Skeletal muscle satellite cell (primary cell): ENCODE measurements around the gene LRRC34.

Experiments used
- H3K27me3 ChIP-seq: 2 replicates; pipeline ENCODE4 v1.7.0; 2013; ENCODE audit warnings: low read length; ENCODE audit not compliant: control insufficient read depth, insufficient read depth
- H3K36me3 ChIP-seq: 2 replicates; pipeline ENCODE4 v1.7.0; 2013; ENCODE audit warnings: mild to moderate bottlenecking, control low read depth, low read length; ENCODE audit not compliant: insufficient read depth
- H3K4me1 ChIP-seq: 2 replicates; pipeline ENCODE4 v1.7.0; 2013; ENCODE audit warnings: low read length; ENCODE audit not compliant: control insufficient read depth, insufficient read depth
- H3K4me2 ChIP-seq: 2 replicates; pipeline ENCODE4 v1.7.0; 2013; ENCODE audit warnings: mild to moderate bottlenecking, low read length
- H3K4me3 ChIP-seq: 2 replicates; pipeline ENCODE4 v1.7.0; 2013; ENCODE audit warnings: low read length
- H3K9ac ChIP-seq: 2 replicates; pipeline ENCODE4 v1.7.0; 2013; ENCODE audit warnings: mild to moderate bottlenecking, low read depth, low read length, moderate library complexity
- H3K9me3 ChIP-seq: replicated peaks from 2 replicates; pipeline ENCODE4 v1.7.0; 2013; ENCODE audit warnings: mild to moderate bottlenecking, control low read depth, low read length

LRRC34 gene

DNA sequence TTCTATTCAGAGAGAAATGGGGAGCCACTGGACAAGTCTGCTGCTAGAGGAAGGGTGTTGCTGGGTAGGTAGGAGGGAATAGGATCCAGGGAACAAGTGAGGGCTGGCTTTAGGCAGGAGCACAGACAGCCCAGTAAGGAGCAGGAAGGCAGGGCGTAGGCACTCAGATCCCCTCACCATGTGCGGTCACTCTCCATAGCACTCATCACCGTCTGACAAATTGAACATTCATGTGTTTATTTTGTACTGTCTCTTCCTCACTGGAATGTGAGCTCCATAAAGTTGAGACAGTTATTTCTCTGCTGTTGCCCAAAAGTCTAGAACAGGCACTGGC, 24.2 kb upstream of the LRRC34 start:
- Histone ChIP-seq H3K9me3 (no peaks in the 10 kb centered on the region), H3K9ac (no peak overlapping the region), H3K27me3 (no peaks in the 10 kb centered on the region), H3K4me3 (no peak overlapping the region), H3K36me3 (no peaks in the 10 kb centered on the region), H3K4me1 (peaks cover 5% of the 10 kb centered on the region), H3K4me2 (no peak overlapping the region)

DNA sequence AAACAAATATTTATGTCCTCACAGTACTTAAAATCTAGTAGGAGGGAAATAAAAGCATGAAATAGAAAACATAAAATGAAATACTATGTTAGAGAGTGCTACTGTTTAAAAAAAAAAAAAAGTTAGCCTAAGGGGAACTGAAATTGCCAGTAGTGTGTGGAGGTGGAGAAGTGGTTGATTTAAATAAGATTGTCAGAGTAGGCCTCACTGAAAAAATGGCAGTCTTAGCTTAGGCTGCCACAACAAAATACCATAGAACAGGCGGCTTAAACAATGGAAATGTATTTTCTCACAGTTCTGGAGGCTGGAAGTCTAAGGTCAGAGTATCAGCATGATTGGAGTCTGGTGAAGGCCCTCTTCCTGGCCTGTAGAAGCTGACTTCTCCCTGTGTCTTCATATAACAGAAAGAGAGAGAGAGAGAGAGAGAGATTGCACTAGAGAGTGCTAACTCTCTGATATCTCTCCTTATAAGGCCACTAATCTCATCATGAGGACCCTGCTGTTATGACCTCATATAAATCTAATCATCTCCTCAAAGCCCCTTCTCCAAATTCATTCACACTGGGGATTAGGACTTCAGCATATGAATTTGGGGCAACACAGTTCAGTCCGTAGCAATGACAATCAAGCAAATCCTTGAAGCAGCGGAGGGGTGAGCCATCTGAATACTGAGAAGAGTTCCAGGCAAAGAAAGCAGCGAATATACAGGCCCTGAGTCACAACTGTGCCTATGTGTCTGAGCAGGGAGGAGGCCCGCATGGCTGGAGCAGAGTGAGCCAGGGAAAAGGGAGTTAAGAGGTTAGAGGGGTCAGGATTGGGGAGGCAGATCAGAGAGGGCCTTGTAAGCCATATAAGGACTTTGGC, 23.6 kb upstream of the LRRC34 start:
- no peaks in the 10 kb centered on the region for H3K36me3 ChIP-seq
- H3K9ac ChIP-seq, result no peak overlapping the region
- H3K4me2 ChIP-seq, result no peak overlapping the region
- H3K4me1 ChIP-seq, result peaks cover 5% of the 10 kb centered on the region
- H3K9me3 ChIP-seq, result no peaks in the 10 kb centered on the region
- H3K27me3 ChIP-seq, result no peaks in the 10 kb centered on the region
- no peak overlapping the region for H3K4me3 ChIP-seq

DNA sequence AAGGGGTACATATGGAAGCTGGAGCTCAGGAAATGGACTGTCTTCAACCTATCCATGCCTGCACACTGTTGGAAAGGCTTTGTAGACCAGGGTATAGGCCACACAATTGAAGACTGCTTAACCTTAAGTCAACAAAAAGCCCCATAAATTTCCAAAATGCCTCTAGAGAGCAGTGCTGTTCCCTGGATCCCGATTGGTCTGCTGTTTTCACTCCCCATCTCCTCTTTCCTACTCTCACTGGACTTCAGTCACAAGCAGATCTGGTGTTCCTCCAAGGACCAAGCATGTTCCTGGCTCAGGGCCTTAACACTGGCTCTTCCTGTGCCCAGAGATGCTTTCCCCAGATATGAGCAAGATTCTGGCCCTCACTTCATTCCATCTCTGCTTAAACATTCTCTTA, 22.8 kb upstream of the LRRC34 start:
- peaks cover 5% of the 10 kb centered on the region for H3K4me1 ChIP-seq
- no peak overlapping the region for H3K4me2 ChIP-seq
- H3K36me3 ChIP-seq, result no peaks in the 10 kb centered on the region

DNA sequence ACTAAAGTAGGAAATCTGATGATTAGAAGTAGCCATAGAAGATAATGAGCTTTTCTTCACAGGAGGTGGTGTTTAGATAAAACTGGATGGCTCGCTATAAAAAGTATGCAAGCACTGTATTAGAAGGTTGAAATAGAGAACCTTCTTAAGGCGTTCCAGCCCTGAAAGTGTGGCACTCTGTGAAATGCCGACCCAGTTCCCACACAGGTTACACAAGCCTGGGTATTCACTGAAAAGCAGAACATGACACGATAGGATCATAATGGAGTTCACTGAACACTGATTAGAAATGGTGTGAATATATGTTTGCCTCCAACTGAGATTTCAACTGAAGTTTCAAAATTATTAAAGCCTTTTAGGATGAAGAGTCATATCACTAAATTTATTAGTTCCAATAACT, 15.0 kb upstream of the LRRC34 start:
- no peaks in the 10 kb centered on the region for H3K27me3 ChIP-seq

More for the DNA sequence above, 22.8 kb upstream of the LRRC34 start:
- Histone ChIP-seq H3K9me3 (no peaks in the 10 kb centered on the region), H3K27me3 (no peaks in the 10 kb centered on the region), H3K4me3 (no peak overlapping the region), H3K9ac (no peak overlapping the region)

DNA sequence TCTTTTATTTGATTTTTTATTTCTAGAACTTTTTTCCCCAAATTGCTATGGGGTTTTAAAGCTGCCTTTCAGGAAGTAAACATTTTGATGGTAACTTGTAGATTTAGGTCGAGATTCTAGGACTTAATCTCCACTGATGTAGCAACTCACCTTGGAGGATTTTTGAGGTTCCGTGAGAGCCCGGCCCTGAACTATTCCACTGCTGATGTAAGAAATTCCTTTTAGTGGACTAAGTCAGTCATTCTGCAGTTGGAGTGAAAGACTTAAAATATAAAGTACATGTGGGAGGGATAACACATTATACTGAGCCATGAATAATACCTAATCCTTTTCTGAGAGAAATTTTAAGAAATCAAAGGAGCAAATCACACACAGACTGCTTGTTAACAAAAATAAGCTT, 12.6 kb upstream of the LRRC34 start:
- H3K27me3 ChIP-seq, result no peaks in the 10 kb centered on the region
- no peaks in the 10 kb centered on the region for H3K9me3 ChIP-seq
- H3K4me1 ChIP-seq, result no peaks in the 10 kb centered on the region
- H3K4me3 ChIP-seq, result no peak overlapping the region
- no peaks in the 10 kb centered on the region for H3K36me3 ChIP-seq
- no peak overlapping the region for H3K9ac ChIP-seq
- no peak overlapping the region for H3K4me2 ChIP-seq

More for the DNA sequence above, 15.0 kb upstream of the LRRC34 start:
- Histone ChIP-seq H3K4me2 (no peak overlapping the region), H3K4me1 (no peaks in the 10 kb centered on the region), H3K36me3 (no peaks in the 10 kb centered on the region), H3K4me3 (no peak overlapping the region), H3K9ac (no peak overlapping the region), H3K9me3 (no peaks in the 10 kb centered on the region)

DNA sequence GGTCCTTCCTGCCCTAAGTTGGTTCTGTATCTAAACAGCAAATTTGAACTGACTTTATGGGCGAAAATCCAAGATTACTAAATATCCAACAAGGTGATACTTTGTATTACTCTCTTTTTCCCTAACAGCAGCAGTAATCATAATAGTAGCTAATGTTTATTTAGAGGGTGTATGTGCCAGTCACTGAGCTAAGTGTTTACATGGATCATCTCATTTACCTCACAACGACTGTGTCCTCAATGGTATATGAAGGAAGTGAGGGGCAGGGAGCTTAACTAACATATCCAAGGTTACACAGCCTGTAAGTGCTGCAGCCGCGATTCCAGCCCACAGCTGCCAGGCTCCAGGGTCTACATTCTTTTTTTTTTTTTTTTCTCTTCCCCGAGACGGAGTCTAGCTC, 10.3 kb upstream of the LRRC34 start:
- no peak overlapping the region for H3K9ac ChIP-seq
- H3K36me3 ChIP-seq, result no peaks in the 10 kb centered on the region
- H3K4me3 ChIP-seq, result no peak overlapping the region
- no peaks in the 10 kb centered on the region for H3K9me3 ChIP-seq
- H3K4me2 ChIP-seq, result no peak overlapping the region
- no peaks in the 10 kb centered on the region for H3K27me3 ChIP-seq
- peaks cover 8% of the 10 kb centered on the region for H3K4me1 ChIP-seq

DNA sequence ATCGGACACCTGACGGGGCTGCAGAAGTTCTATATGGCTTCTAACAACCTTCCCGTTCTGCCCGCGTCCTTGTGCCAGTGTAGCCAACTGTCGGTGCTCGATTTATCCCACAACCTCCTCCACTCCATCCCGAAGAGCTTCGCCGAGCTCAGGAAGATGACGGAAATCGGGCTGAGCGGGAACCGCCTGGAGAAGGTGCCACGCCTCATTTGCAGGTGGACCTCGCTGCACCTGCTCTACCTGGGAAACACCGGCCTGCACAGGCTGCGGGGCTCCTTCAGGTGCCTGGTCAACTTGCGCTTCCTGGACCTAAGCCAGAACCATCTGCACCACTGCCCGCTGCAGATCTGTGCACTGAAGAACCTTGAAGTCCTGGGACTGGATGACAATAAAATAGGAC, 9.8 kb upstream of the LRRC34 start:
- no peaks in the 10 kb centered on the region for H3K9me3 ChIP-seq

DNA sequence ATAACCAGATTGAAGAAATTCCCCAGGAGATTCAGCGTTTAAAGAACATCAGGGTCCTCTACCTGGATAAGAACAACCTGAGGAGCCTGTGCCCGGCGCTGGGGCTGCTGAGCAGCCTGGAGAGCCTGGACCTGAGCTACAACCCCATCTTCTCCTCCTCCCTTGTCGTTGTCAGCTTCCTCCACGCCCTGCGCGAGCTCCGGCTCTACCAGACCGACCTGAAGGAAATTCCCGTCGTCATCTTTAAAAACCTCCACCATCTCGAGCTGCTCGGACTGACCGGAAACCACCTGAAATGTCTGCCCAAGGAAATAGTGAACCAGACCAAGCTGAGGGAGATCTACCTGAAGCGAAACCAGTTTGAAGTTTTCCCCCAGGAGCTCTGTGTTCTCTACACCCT, 9.4 kb upstream of the LRRC34 start:
- Histone ChIP-seq H3K9ac (no peak overlapping the region), H3K4me2 (no peak overlapping the region), H3K4me3 (no peak overlapping the region), H3K4me1 (peaks cover 8% of the 10 kb centered on the region), H3K27me3 (no peaks in the 10 kb centered on the region), H3K36me3 (no peaks in the 10 kb centered on the region), H3K9me3 (no peaks in the 10 kb centered on the region)

More for the DNA sequence above, 9.8 kb upstream of the LRRC34 start:
- Histone ChIP-seq H3K4me1 (peaks cover 8% of the 10 kb centered on the region), H3K9ac (no peak overlapping the region), H3K4me2 (no peak overlapping the region), H3K4me3 (no peak overlapping the region), H3K27me3 (no peaks in the 10 kb centered on the region), H3K36me3 (no peaks in the 10 kb centered on the region)

DNA sequence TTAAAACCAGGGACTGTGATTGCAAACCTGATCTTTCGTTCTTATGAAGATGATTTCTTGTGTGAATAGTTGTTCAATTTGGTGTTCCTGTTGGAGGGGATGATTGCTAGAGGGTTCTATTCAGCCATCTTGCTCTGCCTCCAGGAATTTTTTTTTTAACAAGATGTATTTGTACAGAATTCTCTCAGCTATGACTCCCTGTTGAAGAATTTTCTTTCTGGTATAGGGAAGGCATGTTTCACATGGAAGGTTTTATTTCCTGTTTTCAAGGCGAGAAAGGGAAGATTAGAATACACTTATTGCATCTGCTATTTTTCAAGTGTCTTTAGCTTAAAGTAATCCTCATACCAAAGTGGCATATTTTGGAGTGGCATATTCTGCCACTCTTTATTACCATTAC, 5.6 kb upstream of the LRRC34 start:
- no peak overlapping the region for H3K4me2 ChIP-seq
- no peak overlapping the region for H3K4me3 ChIP-seq
- H3K36me3 ChIP-seq, result no peaks in the 10 kb centered on the region
- H3K27me3 ChIP-seq, result no peaks in the 10 kb centered on the region
- H3K9me3 ChIP-seq, result peaks cover 2% of the 10 kb centered on the region
- H3K9ac ChIP-seq, result no peak overlapping the region
- H3K4me1 ChIP-seq, result peaks cover 13% of the 10 kb centered on the region

DNA sequence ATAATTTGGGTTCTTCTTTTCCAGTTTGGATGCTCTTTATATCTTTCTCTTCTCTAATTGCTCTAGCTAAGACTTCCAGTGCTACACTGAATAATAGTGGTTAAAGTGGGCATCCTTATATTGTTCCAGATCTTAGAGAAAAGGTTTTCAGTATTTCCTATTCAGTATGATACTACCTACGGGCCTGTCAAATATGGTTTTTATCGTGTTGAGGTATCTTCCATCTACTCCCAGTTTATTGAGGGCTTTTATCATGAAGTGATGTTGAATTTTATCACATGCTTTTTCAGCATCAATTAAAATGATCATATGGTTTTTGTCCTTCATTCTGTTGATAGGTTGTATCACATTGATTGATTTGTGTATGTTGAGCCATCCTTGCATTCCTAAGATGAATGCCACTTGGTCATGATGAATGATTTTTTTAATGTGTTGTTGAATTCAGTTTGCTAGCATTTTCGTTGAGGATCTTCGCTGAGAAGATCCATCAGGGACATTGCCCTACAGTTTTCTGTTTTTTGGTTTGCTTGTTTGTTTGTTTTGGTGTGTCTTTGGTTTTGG, 3.0 kb upstream of the LRRC34 start:
- Histone ChIP-seq H3K9me3 (peaks cover 2% of the 10 kb centered on the region), H3K9ac (no peak overlapping the region), H3K4me1 (peaks cover 34% of the 10 kb centered on the region), H3K4me3 (no peak overlapping the region), H3K4me2 (no peak overlapping the region), H3K27me3 (no peaks in the 10 kb centered on the region), H3K36me3 (no peaks in the 10 kb centered on the region)

DNA sequence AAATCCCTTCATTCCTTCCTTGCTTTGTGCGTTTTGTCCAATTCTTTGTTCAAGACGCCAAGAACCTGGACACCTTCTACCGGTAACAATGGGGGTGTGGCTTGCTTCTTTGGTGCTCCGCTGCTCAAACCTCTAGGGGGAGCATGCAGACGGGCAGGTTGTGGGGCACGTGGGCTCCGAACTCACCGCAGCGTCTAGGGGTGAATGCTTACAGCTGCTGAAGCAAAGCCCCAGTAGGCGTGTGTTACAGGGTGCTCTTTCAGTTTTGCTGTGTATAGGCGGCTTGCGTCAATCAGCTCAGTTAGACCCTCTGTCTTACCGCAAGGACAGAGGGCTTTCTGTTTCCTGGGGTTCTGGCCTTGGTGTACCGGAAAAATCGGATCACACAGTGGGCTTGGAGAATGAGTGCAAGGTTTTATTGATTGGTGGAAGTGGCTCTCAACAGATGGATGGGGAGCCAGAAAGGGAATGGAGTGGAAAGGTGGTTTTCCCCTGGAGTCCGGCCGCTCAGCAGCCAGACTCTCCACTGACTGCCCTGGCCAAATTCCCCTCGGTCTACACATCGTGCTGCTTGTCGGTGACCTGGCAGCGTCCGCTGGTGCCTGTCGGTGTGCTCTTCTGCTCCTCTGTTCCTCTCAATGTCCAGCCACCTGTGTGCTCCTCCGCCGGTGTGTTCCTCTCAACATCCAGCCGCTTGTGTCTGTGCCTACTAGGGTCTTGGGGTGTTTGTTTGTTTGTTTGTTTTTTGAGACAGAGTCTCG, 1.2 kb upstream of the LRRC34 start:
- Histone ChIP-seq H3K4me2 (peak overlapping the region; percentile 91), H3K27me3 (no peaks in the 10 kb centered on the region), H3K9me3 (peaks cover 2% of the 10 kb centered on the region), H3K4me1 (peaks cover 34% of the 10 kb centered on the region), H3K9ac (no peak overlapping the region), H3K4me3 (no peak overlapping the region), H3K36me3 (no peaks in the 10 kb centered on the region)
